Islet precursor cell (in vitro differentiated cells): ENCODE data around the gene ABCA4.
"Not testable (repeated sequence)": the region's sequence is repeated elsewhere in the genome, so short reads cannot be mapped to it uniquely, and the experiment has no call there.

Experiments used
- DNase-seq: peaks from one replicate; pipeline ENCODE4 v3.0.0-alpha.2; 2018

ABCA4 gene

DNA sequence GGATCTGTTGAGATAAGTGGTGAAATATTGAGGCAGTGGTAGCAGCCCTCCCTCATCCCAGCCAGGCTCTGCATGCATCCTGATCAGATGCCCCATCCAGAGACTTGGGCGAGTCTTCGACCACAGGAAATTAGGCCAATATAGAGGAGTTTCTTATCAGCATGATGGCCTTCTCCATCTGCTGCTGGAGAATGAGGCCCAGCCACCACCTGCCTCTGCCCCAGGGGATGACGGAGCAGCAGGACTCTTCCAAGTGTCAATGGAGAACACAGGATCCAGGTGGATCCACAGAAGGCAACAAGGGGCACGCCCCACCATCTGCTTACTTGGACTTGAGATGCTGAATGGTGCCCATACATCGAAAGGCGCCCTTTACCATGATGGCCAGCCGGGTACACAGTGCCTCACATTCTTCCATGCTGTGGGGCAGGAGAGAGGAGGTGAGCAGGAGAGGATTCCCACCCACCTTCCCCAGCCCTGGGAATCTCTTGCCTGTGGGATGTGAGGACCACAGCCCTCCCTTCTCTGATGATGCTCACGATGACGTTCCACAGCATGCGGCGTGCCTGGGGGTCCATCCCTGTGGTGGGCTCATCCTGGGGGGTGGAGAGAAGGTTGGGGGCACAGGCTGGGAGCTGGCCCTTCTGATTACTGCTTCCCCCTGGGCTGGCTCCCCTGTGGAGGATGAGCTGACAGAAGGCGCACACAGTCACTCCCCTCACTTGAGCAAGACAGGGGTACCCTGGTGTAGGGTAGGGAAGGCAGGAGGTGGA, 120.3 kb downstream of the ABCA4 start:
- no peak for DNase-seq

DNA sequence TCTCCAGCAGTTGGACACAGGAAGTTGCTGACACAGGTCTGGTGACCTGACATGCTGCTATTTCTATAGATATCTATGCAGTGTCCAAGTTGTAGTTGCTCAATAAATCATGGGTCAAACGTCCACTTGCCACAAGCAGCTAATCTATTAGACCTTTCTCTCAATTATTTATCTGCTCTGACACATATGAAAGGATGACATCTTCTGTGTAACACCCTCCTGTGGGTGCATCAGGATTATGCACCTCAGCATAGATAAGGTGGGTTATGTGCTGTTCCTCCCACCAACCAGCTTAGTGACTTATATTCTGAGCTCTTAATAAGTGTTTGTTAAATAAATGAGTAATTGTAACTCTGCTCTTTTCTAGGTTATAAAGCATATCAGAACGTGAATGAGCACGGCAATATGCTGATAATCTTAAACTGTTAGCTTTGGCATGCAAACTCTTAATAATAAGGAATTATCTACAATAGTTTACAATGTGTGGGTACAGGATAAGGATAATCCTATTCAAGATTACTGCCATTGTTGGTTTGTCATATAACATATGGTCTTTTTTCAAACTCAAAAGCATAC, 121.0 kb downstream of the ABCA4 start:
- no peak for DNase-seq

DNA sequence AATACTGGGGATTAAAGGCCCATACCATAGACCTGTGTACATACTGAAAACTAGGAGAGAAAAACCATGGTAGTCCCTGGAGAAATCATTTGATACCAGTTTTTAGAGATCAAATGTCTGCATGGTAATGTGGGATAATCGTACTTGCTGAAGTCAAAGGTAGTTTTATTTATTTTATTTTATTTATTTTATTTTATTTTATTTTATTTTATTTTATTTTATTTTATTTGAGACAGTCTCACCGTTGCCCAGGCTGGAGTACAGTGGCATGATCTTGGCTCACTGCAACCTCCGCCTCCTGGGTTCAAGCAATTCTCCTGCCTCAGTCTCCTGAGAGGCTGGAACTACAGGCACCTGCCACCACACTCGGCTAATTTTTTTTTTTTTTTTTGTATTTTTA, 122.4 kb downstream of the ABCA4 start:
- DNase-seq: not testable (repeated sequence)

DNA sequence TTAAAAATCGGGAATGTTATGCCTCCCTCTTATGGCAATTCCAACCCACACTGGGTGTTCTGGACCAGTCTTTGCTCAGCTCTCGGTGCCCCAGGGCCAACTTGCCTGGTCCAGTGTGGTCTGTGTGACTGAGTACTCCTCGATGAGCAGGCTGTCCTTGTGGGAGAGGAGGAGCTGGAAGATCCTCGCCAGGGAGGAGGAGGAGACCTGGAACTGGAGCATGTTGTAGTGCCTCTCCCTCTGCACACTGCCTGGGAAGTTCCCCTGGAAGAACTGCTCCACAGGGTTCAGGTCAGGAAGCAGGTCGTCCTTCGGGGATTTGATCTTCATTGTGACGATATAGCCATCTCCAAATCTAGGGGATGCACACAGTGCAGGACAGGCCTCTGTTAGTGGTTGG, 123.2 kb downstream of the ABCA4 start:
- DNase-seq: peak; percentile 50

DNA sequence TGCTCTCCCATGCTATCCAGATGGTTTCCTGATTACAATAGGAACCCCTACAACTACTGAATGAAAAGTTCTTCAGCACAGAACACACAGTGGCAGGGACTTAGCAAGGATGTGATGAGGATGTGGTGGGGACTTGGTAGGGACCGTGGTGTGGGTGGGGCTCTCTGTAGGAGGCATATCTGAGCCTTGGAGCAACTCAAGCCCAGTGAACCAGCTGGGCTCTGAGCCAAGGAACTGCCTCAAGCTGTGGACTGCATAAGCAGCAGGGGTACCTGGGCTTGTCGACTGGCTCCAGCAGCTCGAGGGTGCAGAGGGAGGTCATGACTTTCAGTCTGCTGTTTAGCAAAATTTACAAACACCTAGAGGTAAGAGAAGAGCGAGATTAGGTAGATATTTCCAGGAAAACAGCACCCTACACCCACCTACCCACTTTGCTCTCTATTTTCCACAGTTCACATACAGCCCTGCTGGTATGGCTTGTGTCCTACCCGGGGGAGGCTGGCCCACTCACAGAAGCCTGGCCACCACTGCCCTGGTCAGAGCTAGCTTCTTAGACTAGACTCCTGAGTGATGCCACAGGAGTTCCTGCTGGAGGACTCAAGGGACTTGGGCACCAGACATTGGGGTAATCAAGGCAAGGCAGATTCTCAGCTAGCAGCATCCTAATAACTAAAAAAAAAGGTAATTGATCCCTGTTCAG, 125.0 kb downstream of the ABCA4 start:
- no peak for DNase-seq

DNA sequence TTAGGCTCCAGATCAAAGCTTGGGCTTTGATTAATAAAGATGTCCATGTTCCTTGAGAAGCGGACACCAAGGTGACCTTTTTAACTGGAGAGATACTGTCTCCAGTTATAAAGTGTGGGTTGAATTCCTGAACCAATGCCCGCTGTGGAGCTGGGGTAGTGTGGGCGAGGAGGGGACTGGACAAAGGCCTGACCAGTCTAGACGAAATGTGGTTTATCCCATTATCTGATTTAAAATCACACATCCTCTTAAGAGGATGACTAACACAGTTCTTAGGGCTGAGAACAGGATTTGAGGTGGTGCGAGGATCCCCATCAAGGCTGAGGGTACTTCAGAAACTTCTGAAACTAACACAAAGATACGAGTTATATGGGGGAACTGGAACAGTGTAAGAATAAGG, 127.2 kb downstream of the ABCA4 start:
- peak; percentile 56 for DNase-seq

DNA sequence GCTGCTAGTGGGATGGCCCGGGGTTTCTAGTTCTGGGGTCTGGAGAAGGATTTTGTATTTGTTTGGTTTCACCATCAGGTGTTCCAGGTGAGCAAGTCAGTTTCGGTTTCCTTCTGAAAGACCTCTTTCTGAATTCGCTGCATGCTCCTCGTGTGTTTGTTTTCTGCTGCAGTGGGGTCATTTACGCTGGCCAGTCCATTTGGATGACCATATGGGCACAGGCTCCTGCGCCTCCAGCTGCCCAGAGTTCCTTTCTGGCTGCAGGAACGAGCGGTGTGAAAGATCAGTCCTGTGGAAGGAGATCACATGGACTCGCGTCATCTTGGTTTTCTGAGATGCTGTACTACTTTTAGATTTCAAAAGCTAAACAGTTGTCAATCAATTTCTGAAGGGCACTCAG, 128.0 kb downstream of the ABCA4 start:
- DNase-seq: no peak

DNA sequence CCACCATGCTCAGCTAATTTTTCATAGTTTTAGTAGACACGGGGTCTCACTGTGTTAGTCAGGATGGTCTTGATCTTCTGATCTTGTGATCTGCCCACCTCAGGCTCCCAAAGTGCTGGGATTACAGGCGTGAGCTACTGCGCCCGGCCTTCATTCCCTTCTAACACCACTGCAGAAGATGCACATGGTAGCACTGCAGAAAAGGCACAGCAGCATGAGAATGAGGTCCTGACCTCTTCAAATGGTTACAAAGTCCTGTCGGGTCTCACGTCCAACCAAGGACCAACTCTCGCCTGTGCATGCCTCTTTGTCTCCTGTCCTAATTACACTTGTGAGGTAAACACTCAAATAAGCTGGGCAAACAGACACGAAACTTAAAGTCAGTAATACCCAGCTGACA, 128.8 kb downstream of the ABCA4 start:
- no peak for DNase-seq

DNA sequence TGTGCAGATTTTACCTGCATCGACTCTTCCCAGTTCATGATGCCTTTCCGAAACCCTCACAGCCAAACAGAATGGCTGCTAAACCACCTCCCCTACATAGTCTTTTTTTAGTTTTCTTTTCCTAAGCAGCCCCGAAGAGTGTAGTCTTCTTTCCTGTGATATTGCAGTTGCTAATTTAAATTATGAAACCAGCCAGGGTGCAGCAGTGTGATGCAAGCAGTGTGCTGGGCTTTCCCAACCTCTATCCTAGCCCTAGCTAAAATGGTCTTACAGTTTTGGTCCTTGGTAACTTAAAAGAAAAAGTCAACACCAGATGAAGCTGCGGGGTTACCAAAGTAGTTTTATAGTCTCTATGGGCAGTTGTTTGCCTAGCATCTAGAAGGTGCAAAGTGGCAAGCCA, 129.7 kb downstream of the ABCA4 start:
- DNase-seq: no peak

DNA sequence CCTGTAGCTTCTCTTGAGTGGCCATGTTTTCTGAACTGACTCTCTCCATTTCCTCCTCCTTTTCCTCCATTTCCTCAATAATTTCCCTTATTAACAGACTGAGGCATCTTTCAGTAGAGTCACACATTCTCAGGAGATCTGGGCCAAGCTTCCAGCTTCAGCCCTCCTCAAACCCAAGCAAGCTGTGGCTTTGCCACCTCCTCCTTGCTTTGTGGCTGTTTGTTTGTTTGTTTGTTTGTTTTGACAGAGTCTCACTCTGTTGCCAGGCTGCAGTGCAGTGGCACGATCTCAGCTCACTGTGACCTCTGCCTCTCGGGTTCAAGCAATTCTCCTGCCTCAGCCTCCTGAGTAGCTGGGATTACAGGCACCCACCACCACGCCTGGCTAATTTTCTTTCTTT, 130.5 kb downstream of the ABCA4 start:
- DNase-seq: not testable (repeated sequence)

DNA sequence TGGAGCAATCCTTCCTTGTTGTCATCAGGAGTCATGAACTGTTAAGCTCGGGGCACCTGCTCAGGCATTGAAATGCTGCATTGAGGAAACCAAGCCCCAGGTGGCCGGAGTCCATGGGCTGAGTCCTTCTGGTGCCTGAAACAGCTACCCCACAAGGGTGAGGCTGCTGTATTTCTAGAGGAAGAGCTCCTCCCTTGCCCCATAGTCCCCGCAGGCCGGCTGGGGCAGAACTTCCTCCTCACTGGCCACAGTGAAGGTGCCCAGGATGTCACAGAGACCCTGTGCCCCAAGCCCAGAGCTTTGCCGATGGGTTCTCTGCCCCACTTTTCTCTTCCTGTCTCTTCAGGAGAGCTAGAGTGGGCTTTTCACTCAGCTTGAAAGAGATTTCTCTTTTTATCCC, 130.9 kb downstream of the ABCA4 start:
- no peak for DNase-seq

DNA sequence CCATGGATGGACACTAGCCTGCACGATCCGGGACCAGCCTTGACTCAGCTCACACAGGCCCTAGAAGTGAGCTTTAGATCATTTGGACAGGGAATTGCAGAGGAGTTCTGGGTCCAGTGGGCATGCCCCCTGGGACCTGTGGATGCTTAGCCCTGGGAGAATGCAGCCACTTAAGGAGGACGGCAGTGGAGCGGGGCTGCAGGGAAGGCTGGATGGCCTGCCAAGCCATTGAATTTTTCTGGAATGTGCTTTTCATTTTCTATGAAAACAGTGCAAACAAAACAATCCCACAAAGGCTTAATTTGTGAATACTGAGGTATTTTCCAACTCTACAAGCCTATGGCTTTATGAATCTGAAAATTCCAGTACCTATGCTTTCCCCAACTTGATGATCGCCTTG, 131.3 kb downstream of the ABCA4 start:
- no peak for DNase-seq

DNA sequence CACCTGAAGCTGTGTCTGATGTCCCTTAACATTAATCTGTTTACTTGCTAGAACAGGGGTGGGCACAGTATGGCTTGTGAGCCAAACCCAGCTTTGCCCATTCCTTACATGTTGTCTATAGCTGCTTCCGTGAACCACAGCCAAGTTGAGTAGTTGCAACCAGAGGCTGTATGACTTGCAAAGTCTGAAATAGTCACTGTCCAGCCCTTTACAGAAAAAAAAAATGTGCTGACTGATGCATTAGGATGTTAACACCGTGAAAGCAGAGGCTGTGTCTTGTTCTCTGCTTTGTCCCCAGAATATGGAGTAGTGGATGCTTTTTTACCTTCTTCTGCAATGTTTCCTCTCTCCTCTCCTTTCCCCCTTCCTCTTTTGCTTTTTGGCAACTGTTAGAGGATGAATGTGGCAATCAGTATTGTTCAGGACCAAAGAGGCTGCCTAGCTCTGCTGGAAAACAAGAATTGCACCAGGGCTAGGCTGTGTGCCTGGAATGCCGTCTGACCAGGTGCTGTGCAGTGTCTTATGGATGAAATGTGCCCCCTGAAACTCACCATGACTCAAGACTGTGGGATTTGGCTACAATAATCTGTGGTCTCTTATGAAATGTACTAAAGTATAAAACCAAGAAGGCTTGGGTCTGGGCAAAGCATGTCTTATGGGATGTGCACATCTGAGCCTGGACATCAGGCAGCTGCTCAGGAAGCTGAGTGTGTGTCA, 132.2 kb downstream of the ABCA4 start:
- DNase-seq: peak; percentile 77

DNA sequence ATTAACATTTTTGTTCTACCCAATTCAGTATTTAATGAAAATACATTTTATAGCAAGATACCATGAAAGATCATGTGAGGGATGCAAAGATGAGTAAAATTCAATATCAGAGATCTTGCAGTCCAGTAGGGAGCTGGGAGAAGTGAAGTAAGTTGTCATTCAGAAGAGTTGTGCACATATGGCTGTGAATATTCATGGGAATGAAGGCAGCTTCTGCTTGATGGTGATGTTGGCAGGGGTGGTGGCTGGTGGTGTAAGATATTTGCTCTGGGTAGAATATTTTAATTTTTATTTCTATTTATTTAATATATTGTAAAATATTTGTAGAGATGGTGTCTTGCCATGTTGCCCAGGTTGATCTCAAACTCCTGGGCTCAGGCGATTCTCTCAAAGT, 139.7 kb downstream of the ABCA4 start:
- no peak for DNase-seq

DNA sequence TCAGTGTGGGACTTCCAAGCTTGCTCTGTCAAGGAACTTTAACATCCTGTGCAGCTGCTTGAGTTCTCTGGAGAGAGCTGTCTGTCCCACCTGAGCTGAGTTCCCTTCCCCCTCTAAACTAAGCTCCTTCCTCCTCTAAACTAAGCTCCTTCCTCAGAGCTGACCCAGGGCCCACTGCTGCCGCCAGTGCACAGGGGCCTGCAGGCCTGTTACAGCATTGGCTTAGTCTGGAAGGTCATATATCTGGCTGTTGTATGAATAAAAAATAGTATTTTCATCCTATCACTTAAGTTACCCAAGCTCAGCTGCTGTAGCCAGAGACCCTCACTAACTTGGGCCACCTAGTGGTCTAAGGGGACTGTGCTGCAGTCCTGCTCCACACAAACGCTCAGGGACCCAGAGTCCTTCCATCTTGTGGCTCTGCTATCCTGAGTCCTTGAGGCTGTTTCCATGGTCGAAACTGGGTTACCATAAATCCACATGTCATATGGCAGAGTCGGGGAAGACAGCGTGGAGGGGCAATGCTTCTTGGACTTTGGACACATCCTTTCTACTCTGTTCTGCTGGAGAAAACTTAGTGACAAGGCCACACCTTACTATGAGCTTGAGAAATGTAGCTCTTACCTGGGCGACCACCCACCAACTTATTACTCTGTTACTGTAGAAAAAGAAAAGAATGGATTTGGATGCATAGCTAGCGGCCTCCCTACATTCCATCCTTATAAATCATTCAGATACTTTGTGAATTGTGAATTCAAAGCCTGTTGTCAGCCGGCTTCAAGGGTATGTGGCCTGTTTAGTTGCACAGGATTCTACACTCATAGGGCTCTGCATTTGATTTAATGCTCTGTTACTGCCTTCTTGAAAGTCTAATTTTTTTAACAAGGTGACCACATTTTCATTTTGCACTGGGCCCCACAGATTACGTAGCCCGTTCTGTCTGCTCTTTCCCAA, 140.4 kb downstream of the ABCA4 start:
- no peak for DNase-seq

DNA sequence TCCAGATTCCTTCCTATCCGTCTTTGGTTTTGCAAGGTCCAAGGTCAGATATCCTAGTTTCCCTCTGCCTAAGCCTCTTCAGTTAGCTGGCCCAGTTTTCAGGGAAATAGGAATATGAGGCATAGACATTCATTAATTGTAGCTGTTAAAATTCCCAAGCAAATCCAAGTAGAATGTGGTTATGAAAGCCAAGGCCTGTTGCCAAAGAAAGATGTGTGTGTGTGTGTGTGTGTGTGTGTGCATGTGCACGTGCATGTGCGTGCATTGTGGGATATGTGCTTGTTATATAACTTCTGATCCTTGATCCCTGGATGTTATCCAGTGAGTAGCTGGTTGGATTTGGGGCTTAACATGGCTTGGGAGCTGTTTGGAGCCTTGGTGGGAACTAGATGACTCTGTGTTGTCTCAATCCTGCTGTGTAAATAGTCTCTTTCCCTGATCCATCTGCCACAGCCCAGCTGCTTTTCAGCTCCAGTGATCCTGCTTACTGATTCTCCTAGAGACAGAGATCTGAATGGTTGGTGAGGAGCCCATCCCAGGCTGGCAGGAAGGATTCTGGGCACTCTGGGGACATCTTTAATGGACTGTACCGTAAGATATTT, 141.1 kb downstream of the ABCA4 start:
- no peak for DNase-seq

DNA sequence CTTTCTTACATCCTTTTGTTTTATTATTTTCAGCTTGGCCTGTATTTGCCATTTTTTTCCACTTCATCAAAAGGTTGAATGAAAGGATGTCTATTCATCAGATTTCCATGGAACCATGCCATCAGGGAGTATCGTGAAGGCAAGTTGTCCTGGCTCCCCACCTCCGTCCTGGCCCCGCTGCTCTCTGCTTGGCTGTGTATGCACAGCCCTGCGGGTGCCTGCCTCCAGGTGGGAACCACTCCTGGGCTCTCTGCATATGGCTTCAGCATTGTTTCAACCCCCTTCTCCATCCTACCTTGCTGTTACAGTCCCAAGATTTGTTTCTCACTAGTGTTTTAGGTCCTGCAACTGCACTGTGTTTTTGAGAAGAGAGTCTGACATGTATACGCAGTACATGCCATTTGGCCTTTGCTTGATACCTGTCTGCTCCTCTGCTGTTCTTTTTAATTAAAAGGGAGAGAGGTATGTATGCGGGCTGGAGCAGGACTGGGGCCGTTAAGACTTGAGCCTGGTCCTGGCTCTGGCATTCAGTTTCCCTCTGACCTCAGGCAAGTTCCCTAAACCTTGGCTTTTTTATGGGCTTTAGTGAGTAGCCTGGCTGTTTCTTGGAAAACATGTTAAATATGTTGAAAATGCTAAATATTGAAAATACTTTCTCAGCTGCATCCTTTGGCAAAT, 141.8 kb downstream of the ABCA4 start:
- peak; percentile 70 for DNase-seq

DNA sequence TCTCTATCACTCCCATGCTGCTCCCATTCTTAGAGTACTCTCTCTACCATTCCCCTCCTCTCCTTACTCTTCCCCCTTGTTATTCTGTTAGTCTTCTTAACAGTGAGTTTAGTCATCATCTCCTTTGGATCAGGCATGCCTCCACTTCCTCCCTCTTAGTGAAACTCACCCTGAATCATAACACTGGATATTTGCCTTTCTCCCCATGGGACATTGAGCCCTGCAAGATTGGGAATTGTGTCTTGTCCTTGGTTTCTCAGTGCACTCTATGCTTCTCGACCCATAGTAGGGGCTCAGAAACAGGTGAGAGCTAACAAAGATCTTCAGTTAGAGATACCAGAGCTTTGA, 143.4 kb downstream of the ABCA4 start:
- DNase-seq: no peak

DNA sequence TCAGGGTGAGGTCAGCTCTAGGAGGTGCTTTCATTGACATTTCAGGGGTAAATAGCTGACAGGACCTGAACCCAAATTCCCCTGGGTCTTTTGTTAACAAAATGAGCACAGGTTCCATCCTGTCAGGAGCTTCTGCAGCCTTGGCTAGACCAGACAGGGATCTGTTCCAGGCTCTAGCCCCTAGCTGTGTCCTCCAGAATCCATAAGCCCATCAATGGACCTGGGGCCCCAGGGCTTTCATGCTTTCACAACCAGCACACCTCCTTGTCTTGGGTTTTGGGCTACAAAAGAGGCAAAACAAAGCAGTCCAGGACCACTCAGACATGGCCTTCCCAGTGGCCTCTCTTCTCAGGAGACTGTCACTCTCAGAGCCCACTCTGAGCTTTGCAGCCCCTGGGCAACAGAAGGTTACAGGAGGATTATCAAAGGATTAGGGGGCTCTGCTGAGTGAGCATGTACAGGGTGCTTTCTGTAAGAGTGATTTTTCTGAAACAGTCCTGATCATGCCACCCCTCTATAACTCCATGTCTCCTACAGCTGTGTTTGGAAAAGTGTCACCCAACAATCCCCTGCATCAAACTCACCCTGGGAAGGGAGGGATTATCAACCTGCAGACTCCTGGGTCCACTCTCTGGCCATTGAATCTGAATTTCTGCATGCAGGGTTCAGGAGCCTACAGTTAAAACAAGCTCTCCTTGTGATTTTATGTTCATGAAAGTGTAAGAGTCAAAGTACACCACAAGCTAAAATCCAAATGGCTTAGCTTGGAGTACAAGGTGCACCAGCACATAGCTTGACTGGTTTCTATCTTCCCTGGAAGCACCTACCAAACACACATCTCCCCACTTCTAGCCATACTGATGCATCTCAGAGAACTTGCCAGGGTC, 144.0 kb downstream of the ABCA4 start:
- DNase-seq: peak; percentile 86

DNA sequence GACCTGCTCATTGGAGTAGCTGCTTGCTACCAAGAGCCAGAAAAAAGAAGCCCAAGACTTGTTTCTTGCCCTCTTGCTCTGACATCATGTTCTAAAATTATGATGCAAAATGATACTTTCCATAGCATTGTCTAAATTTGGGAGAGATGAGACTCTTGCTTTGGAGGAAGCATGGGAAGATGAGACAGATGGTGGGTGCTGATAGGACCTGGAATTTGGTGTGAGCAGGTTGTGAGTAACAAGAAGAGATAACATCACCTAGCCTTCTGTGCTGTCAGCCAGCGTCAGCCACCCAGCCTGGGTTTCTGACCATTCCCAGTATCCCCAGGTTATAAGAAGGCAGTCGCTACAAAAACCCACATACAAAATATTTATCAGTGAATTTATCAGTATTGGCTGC, 144.7 kb downstream of the ABCA4 start:
- DNase-seq: peak; percentile 89
